SK-N-MC (cell line): ENCODE measurements around the gene ALG14.

ENCODE experiments used
- FOXP2 ChIP-seq: optimal IDR thresholded peaks from 2 replicates; pipeline ENCODE3; 2011; ENCODE audit warnings: mild to moderate bottlenecking, moderate library complexity; ENCODE audit not compliant: insufficient read depth; ENCODE audit errors: extremely low read length, control extremely low read depth
- POLR2AphosphoS5 ChIP-seq: IDR thresholded peaks from 2 replicates; pipeline ENCODE4 v1.6.1; 2012; ENCODE audit warnings: mild to moderate bottlenecking, low read depth, low read length, borderline replicate concordance

GRCh38 chr1:95068956-95069709 lies 3.6 kb downstream of the ALG14 start:
- TF ChIP-seq POLR2AphosphoS5 (no peak), FOXP2 (no peak)
